Measurements from ENCODE around the gene RPL36A. TPM values are rescaled to one million over a fixed set of nuclear protein-coding genes. Genes with fewer than 3 reads are reported as not detected.
A peak's percentile ranks its signal among the peaks of the same experiment; 100 is the strongest.

Gene RPL36A
- total and polyA plus RNA-seq, 10 of the 15 experiments (the other 5 are each of a cell fraction or from before 2014, with no cell fraction given) = 425 to 4,528 (median 3,270) TPM

DNA sequence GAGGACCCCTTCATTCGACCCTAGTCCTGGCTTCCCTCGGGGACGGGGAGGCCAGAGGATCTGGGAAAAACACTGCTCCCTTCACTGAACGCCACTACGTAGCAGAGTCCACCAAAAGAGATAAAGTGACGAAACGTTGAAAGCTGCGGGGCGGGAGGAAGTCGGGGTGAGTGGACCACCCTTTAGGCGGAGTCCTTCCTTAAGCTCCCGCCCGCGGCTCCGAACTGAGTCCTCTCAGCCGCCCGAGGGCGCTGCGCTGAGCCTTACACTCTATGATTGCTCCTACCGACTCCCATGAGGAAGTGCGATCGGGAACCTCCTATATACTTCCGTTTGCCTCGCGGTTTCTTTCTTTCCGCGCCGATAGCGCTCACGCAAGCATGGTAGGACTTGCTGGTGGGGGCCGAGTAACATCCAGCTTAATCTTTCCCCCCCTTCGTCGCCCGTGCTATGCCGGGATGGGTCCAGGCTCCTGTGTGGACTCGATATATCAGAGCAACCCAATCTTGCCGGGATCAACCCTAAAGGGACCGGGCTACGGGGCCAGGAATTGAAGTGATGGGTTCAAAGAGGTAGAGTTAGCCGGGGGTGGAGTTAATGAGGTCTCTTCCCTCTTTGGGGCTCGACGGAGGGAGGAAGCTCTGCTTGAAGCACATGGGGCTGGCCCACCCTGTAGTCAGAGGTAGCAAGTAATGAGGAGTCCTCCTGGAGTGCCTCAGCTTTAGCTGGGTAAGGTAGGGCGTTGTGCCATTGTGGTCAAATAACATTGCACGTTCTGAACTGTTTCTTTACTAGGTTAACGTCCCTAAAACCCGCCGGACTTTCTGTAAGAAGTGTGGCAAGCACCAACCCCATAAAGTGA, at the start of gene RPL36A (continued):
- TF ChIP-seq ZNF687 (IDR thresholded peaks at IDR 0.05) (peak; percentile 49; the same call in 1 of the 2 replicates), SPI1 (IDR thresholded peaks at IDR 0.05; ENCODE audit: borderline replicate concordance, insufficient read depth, low read depth, low read length) (peak; percentile 88), NBN (IDR thresholded peaks at IDR 0.05) (peak; percentile 84; the same call in 1 of the 2 replicates), ZNF207 (IDR thresholded peaks at IDR 0.05; ENCODE audit: borderline replicate concordance) (0 out of 2 replicates have a peak, but pooled peaks have one; percentile 38), CBX5 (IDR thresholded peaks at IDR 0.05; ENCODE audit: low read depth) (peak; percentile 24; the same call in 1 of the 2 replicates), FOXM1 (IDR thresholded peaks at IDR 0.05; ENCODE audit: low read depth, low read length) (no peak), IRF3 (IDR thresholded peaks at IDR 0.05) (no peak), FOS (IDR thresholded peaks at IDR 0.05; ENCODE audit: borderline replicate concordance, extremely low read depth, insufficient read length) (no peak), MXI1 (IDR thresholded peaks at IDR 0.05; ENCODE audit: low read depth, low read length) (peak; percentile 77; the same call in 1 of the 2 replicates), ZNF274 (IDR thresholded peaks at IDR 0.05; ENCODE audit: insufficient read depth, insufficient read length) (no peak), CEBPB (IDR thresholded peaks at IDR 0.05; ENCODE audit: borderline replicate concordance in 1 of 2, low read depth in 2 of 2, low read length in 2 of 2) (no peak), STAT3 (IDR thresholded peaks at IDR 0.05; ENCODE audit: low read depth, low read length) (no peak)
- TF ChIP-seq, protein P1, sequence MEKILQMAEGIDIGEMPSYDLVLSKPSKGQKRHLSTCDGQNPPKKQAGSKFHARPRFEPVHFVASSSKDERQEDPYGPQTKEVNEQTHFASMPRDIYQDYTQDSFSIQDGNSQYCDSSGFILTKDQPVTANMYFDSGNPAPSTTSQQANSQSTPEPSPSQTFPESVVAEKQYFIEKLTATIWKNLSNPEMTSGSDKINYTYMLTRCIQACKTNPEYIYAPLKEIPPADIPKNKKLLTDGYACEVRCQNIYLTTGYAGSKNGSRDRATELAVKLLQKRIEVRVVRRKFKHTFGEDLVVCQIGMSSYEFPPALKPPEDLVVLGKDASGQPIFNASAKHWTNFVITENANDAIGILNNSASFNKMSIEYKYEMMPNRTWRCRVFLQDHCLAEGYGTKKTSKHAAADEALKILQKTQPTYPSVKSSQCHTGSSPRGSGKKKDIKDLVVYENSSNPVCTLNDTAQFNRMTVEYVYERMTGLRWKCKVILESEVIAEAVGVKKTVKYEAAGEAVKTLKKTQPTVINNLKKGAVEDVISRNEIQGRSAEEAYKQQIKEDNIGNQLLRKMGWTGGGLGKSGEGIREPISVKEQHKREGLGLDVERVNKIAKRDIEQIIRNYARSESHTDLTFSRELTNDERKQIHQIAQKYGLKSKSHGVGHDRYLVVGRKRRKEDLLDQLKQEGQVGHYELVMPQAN (conservative IDR thresholded peaks at IDR 0.05) = peak; percentile 60; the same call in 1 of the 2 replicates
- TF ChIP-seq, protein P2, sequence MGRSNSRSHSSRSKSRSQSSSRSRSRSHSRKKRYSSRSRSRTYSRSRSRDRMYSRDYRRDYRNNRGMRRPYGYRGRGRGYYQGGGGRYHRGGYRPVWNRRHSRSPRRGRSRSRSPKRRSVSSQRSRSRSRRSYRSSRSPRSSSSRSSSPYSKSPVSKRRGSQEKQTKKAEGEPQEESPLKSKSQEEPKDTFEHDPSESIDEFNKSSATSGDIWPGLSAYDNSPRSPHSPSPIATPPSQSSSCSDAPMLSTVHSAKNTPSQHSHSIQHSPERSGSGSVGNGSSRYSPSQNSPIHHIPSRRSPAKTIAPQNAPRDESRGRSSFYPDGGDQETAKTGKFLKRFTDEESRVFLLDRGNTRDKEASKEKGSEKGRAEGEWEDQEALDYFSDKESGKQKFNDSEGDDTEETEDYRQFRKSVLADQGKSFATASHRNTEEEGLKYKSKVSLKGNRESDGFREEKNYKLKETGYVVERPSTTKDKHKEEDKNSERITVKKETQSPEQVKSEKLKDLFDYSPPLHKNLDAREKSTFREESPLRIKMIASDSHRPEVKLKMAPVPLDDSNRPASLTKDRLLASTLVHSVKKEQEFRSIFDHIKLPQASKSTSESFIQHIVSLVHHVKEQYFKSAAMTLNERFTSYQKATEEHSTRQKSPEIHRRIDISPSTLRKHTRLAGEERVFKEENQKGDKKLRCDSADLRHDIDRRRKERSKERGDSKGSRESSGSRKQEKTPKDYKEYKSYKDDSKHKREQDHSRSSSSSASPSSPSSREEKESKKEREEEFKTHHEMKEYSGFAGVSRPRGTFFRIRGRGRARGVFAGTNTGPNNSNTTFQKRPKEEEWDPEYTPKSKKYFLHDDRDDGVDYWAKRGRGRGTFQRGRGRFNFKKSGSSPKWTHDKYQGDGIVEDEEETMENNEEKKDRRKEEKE (IDR thresholded peaks at IDR 0.05) = no peak
- TF ChIP-seq, protein P3, sequence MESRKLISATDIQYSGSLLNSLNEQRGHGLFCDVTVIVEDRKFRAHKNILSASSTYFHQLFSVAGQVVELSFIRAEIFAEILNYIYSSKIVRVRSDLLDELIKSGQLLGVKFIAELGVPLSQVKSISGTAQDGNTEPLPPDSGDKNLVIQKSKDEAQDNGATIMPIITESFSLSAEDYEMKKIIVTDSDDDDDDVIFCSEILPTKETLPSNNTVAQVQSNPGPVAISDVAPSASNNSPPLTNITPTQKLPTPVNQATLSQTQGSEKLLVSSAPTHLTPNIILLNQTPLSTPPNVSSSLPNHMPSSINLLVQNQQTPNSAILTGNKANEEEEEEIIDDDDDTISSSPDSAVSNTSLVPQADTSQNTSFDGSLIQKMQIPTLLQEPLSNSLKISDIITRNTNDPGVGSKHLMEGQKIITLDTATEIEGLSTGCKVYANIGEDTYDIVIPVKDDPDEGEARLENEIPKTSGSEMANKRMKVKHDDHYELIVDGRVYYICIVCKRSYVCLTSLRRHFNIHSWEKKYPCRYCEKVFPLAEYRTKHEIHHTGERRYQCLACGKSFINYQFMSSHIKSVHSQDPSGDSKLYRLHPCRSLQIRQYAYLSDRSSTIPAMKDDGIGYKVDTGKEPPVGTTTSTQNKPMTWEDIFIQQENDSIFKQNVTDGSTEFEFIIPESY (IDR thresholded peaks at IDR 0.05) = no peak

Measured in GM12878 (cell line).